Liver (tissue), 3 donors: Measurements from ENCODE around the gene ACOT7.

Experiments used
- FOXA1 ChIP-seq: IDR thresholded peaks from 2 replicates; pipeline ENCODE4 v1.6.1; 2016; ENCODE audit warnings: antibody characterized with exemption
- GABPA ChIP-seq, 2 donors: IDR thresholded peaks in 1 of 2; conservative IDR thresholded peaks in 1 of 2; 2 replicates each; pipeline ENCODE4 v1.6.1; 2016; ENCODE audit warnings: antibody characterized with exemption in 2 of 2, mild to moderate bottlenecking in 1 of 2, moderate library complexity in 1 of 2
- HNF4A ChIP-seq, 2 donors: conservative IDR thresholded peaks; 2 replicates each; pipeline ENCODE4 v1.6.1; 2016; ENCODE audit warnings: antibody characterized with exemption in 2 of 2, mild to moderate bottlenecking in 2 of 2
- HNF4G ChIP-seq: IDR thresholded peaks from 2 replicates; pipeline ENCODE4 v1.6.1; 2016; ENCODE audit warnings: antibody characterized with exemption
- RAD21 ChIP-seq, 2 donors: IDR thresholded peaks; 2 replicates each; pipeline ENCODE4 v1.6.1; 2016; ENCODE audit warnings: antibody characterized with exemption in 2 of 2, mild to moderate bottlenecking in 2 of 2
- RXRA ChIP-seq, 2 donors: IDR thresholded peaks; 2 replicates each; pipeline ENCODE4 v1.6.1; 2017 to 2018; ENCODE audit warnings: antibody characterized with exemption in 2 of 2, mild to moderate bottlenecking in 1 of 2
- SP1 ChIP-seq: IDR thresholded peaks from 2 replicates; pipeline ENCODE4 v1.6.1; 2018; ENCODE audit warnings: antibody characterized with exemption, mild to moderate bottlenecking
- TAF1 ChIP-seq: conservative IDR thresholded peaks from 2 replicates; pipeline ENCODE4 v1.6.1; 2016; ENCODE audit warnings: antibody characterized with exemption, mild to moderate bottlenecking
- YY1 ChIP-seq: IDR thresholded peaks from 2 replicates; pipeline ENCODE4 v1.6.1; 2016; ENCODE audit warnings: antibody characterized with exemption, mild to moderate bottlenecking
- TF ChIP-seq, protein P1 (sequence below): fragments of 150-350 bp; IDR thresholded peaks from 2 replicates; pipeline ENCODE4 v1.5.1; 2017; ENCODE audit warnings: improper control_type of control experiment, low read depth, low read length; ENCODE audit not compliant: missing input control
- TF ChIP-seq, protein P2 (sequence below): IDR thresholded peaks from 2 replicates; pipeline ENCODE4 v1.6.1; 2016; ENCODE audit warnings: antibody characterized with exemption, mild to moderate bottlenecking
- TF ChIP-seq, protein P3 (sequence below): IDR thresholded peaks from 2 replicates; pipeline ENCODE4 v1.6.1; 2016; ENCODE audit warnings: antibody characterized with exemption
- TF ChIP-seq, protein P4 (sequence below): IDR thresholded peaks from 2 replicates; pipeline ENCODE4 v1.6.1; 2016; ENCODE audit warnings: antibody characterized with exemption
- TF ChIP-seq, protein P5 (sequence below): IDR thresholded peaks from 2 replicates; pipeline ENCODE4 v1.6.1; 2016; ENCODE audit warnings: antibody characterized with exemption
- donor health status: healthy.
- donor health status: healthy.

DNA sequence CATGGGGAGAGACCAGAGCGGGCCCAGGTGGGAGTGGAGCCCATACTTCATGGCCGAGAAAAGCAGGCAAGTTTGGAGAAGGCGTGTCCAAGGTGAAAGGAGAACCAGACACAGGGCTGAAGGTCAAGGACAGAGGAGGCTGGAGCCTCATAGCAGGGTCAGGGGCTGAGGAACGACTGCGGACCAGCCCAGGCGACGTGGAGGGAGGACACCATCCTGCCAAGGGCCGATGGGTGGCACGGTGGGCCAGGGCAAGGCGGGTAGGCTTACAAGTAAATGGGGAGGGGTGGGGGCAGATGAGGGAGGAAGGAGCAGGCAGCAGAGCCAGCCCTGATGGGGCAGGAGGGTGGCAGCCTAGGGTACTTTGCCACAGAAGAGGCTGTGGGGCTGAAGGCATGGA lies 114.5 kb downstream of the ACOT7 start:
- TF ChIP-seq, protein P1, sequence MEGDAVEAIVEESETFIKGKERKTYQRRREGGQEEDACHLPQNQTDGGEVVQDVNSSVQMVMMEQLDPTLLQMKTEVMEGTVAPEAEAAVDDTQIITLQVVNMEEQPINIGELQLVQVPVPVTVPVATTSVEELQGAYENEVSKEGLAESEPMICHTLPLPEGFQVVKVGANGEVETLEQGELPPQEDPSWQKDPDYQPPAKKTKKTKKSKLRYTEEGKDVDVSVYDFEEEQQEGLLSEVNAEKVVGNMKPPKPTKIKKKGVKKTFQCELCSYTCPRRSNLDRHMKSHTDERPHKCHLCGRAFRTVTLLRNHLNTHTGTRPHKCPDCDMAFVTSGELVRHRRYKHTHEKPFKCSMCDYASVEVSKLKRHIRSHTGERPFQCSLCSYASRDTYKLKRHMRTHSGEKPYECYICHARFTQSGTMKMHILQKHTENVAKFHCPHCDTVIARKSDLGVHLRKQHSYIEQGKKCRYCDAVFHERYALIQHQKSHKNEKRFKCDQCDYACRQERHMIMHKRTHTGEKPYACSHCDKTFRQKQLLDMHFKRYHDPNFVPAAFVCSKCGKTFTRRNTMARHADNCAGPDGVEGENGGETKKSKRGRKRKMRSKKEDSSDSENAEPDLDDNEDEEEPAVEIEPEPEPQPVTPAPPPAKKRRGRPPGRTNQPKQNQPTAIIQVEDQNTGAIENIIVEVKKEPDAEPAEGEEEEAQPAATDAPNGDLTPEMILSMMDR: no peak
- TF ChIP-seq TAF1 (no peak), SP1 (no peak), RAD21 (IDR thresholded peaks at IDR 0.05) (no peak), HNF4A (conservative IDR thresholded peaks at IDR 0.05) (no peak), HNF4G (no peak), YY1 (no peak), FOXA1 (no peak), GABPA (IDR thresholded peaks at IDR 0.05 in 1 of 2, conservative IDR thresholded peaks at IDR 0.05 in 1 of 2) (no peak), RXRA (IDR thresholded peaks at IDR 0.05) (no peak)
- TF ChIP-seq, protein P2, sequence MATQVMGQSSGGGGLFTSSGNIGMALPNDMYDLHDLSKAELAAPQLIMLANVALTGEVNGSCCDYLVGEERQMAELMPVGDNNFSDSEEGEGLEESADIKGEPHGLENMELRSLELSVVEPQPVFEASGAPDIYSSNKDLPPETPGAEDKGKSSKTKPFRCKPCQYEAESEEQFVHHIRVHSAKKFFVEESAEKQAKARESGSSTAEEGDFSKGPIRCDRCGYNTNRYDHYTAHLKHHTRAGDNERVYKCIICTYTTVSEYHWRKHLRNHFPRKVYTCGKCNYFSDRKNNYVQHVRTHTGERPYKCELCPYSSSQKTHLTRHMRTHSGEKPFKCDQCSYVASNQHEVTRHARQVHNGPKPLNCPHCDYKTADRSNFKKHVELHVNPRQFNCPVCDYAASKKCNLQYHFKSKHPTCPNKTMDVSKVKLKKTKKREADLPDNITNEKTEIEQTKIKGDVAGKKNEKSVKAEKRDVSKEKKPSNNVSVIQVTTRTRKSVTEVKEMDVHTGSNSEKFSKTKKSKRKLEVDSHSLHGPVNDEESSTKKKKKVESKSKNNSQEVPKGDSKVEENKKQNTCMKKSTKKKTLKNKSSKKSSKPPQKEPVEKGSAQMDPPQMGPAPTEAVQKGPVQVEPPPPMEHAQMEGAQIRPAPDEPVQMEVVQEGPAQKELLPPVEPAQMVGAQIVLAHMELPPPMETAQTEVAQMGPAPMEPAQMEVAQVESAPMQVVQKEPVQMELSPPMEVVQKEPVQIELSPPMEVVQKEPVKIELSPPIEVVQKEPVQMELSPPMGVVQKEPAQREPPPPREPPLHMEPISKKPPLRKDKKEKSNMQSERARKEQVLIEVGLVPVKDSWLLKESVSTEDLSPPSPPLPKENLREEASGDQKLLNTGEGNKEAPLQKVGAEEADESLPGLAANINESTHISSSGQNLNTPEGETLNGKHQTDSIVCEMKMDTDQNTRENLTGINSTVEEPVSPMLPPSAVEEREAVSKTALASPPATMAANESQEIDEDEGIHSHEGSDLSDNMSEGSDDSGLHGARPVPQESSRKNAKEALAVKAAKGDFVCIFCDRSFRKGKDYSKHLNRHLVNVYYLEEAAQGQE: no peak
- TF ChIP-seq, protein P3, sequence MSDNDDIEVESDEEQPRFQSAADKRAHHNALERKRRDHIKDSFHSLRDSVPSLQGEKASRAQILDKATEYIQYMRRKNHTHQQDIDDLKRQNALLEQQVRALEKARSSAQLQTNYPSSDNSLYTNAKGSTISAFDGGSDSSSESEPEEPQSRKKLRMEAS: no peak
- TF ChIP-seq, protein P4, sequence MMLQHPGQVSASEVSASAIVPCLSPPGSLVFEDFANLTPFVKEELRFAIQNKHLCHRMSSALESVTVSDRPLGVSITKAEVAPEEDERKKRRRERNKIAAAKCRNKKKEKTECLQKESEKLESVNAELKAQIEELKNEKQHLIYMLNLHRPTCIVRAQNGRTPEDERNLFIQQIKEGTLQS: no peak
- TF ChIP-seq, protein P5, sequence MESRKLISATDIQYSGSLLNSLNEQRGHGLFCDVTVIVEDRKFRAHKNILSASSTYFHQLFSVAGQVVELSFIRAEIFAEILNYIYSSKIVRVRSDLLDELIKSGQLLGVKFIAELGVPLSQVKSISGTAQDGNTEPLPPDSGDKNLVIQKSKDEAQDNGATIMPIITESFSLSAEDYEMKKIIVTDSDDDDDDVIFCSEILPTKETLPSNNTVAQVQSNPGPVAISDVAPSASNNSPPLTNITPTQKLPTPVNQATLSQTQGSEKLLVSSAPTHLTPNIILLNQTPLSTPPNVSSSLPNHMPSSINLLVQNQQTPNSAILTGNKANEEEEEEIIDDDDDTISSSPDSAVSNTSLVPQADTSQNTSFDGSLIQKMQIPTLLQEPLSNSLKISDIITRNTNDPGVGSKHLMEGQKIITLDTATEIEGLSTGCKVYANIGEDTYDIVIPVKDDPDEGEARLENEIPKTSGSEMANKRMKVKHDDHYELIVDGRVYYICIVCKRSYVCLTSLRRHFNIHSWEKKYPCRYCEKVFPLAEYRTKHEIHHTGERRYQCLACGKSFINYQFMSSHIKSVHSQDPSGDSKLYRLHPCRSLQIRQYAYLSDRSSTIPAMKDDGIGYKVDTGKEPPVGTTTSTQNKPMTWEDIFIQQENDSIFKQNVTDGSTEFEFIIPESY: no peak
